Kidney (tissue), 14 donors: Measurements from ENCODE around the gene PDE6D. TPM values are rescaled to one million over a fixed set of nuclear protein-coding genes. Genes with fewer than 3 reads are reported as not detected.

Source experiments
- DNase-seq, 5 donors: peaks; one replicate each; pipeline ENCODE4 v3.0.0-alpha.2; 2013 to 2020
- FAIRE-seq: peaks from 2 replicates; lab custom pipeline; 2012; peaks lifted over from hg19 to GRCh38; lab: Jason Lieb, UNC
- H3K27ac ChIP-seq, 2 donors: one replicate each; pipeline ENCODE4 v1.7.0; 2013; ENCODE audit warnings: low read depth in 2 of 2, low read length in 2 of 2, inconsistent platforms in 1 of 2
- H3K27me3 ChIP-seq: one replicate; pipeline ENCODE4 v1.7.1; 2013; ENCODE audit warnings: low read length, inconsistent platforms; ENCODE audit not compliant: control insufficient read depth, insufficient read depth
- H3K36me3 ChIP-seq, 3 donors: one replicate each; pipeline versions ENCODE4 v1.7.0 to v1.7.1; 2013; ENCODE audit warnings: low read length in 3 of 3, control low read depth in 1 of 3, inconsistent platforms in 1 of 3; ENCODE audit not compliant: insufficient read depth in 3 of 3, control insufficient read depth in 2 of 3
- H3K4me1 ChIP-seq, 3 donors: one replicate each; pipeline versions ENCODE4 v1.7.0 to v1.7.1; 2013; ENCODE audit warnings: low read length in 3 of 3, inconsistent platforms in 1 of 3, low read depth in 1 of 3; ENCODE audit not compliant: control insufficient read depth in 2 of 3, insufficient read depth in 2 of 3
- H3K4me3 ChIP-seq, 3 donors: one replicate each; pipeline versions ENCODE4 v1.7.0 to v1.8.1; 2013; ENCODE audit warnings: low read length in 3 of 3, control low read depth in 1 of 3, inconsistent platforms in 1 of 3
- H3K9ac ChIP-seq, 3 donors: one replicate each; pipeline versions ENCODE4 v1.7.0 to v1.7.1; 2013; ENCODE audit warnings: low read length in 3 of 3, control low read depth in 1 of 3, inconsistent platforms in 1 of 3
- H3K9me3 ChIP-seq, 3 donors: one replicate each; pipeline versions ENCODE4 v1.7.0 to v1.7.1; 2013; ENCODE audit warnings: low read length in 3 of 3, control low read depth in 1 of 3, inconsistent platforms in 1 of 3; ENCODE audit not compliant: control insufficient read depth in 2 of 3, insufficient read depth in 1 of 3
- intact Hi-C: fragments of 100-400 bp; cut with DNase I; formaldehyde crosslinking; loops from one replicate; pipeline ENCODE4 v1.11.1; 2022
- polyA plus RNA-seq: library from polyadenylated mRNA; stranded (reverse); fragments of 350-450 nt; fragmentation: Illumina TruSeq; extraction: RNeasy Lipid Tissue Mini Kit (QIAGEN cat#74804); gene quantifications from one replicate; pipeline ENCODE4 v1.2.3, GENCODE V29; 2014; ENCODE audit warnings: low read depth, low replicate concordance; ENCODE audit not compliant: insufficient read depth
- total RNA-seq: library from RNA; stranded (reverse); fragmentation: NEBNext Ultra II Directional; extraction: Animal tissue kit (Norgen Biotek cat#: 25700); gene quantifications from one replicate; pipeline ENCODE4 v1.2.1, GENCODE V29; 2021
- TF ChIP-seq, protein P1 (sequence below): IDR thresholded peaks from 3 replicates; pipeline ENCODE4 v1.5.1; 2012; ENCODE audit warnings: mild to moderate bottlenecking, moderate library complexity, borderline replicate concordance; ENCODE audit not compliant: insufficient read depth; ENCODE audit errors: extremely low read depth
- donor health status: control.
- donor health status: control.
- donor health status: control.
- donor health status: control.
- donor health status: control.
- donor health status: DM: yes; HTN: yes; CAD: no.
- donor health status: Normal renal cell carcinoma (clear cell type).

Gene PDE6D
- total and polyA plus RNA-seq, 2 donors from 2014 or later = 21.7 to 28.2 TPM

DNA sequence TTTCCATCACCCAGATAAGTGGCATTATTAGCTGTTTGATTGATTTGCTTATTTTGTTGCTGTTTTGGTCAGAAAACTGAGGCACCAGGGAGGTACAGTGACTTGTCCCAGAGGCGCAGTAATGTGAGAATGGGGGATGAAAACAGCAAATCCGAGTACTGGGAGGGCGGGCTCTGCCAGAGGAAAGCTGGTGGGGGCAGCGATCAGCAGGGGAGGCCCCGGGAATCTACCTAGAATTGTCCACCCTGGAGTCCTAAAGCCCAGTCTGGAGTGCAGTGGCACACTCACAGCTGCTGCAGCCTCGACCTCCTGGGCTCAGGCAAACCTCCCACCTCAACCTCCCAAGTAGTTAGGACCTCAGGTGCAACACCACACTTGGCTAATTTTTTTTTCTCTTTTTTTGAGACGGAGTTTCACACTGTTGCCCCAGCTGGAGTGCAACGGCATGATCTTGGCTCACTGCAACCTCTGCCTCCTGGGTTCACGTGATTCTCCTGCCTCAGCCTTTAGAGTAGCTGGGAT, 89.8 kb downstream of the PDE6D start:
- no peaks in the 10 kb centered on the region for H3K9me3 ChIP-seq
- no peak for FAIRE-seq

DNA sequence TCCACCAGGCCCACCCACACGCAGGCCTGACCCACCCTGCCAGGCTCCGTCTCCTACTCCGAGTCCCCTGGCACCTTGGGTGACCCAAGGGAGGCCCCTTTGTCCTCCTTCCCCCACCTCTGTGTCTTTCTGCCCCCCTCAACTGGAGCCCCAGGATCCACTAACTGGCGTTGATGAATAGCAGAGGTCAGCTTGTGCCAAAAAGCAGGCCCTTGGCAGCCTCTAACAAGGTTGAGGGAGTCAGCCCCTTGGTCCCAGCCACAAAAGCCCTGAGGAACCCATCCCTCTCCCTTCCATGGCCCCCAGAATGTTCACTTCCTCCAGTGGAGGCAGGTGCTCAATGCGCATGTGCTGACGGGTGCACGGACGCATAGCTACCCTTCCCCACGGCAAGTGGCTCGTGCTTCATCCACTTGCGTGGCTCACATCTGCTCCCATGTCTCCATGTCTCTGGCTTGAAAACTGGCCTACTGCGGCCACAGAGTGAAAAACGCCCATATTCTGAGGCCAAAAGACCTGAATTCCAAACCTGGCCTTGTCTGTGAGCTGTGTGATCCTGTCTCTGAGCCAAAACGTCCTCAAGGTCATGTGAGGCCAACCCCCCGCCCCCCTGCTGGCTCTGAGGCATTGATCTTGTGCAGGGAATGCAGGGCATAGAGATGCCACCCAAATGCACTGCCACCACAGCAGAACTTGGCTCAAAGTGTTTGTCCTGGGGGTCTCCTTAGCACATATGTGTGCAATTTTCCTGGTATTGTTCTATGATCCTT, 91.8 kb downstream of the PDE6D start:
- no peak overlapping the region for H3K9ac ChIP-seq
- H3K9me3 ChIP-seq = no peaks in the 10 kb centered on the region
- H3K4me3 ChIP-seq = no peak overlapping the region
- DNase-seq (no peak), FAIRE-seq (no peak)
- no peak overlapping the region for H3K27ac ChIP-seq
- H3K4me1 ChIP-seq = peaks cover 0 to 2% (median 0%) of the 10 kb centered on the region in 3 donors
- intact Hi-C loops = no loop called here
- TF ChIP-seq, protein P1, sequence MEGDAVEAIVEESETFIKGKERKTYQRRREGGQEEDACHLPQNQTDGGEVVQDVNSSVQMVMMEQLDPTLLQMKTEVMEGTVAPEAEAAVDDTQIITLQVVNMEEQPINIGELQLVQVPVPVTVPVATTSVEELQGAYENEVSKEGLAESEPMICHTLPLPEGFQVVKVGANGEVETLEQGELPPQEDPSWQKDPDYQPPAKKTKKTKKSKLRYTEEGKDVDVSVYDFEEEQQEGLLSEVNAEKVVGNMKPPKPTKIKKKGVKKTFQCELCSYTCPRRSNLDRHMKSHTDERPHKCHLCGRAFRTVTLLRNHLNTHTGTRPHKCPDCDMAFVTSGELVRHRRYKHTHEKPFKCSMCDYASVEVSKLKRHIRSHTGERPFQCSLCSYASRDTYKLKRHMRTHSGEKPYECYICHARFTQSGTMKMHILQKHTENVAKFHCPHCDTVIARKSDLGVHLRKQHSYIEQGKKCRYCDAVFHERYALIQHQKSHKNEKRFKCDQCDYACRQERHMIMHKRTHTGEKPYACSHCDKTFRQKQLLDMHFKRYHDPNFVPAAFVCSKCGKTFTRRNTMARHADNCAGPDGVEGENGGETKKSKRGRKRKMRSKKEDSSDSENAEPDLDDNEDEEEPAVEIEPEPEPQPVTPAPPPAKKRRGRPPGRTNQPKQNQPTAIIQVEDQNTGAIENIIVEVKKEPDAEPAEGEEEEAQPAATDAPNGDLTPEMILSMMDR = no peak
- no peaks in the 10 kb centered on the region for H3K36me3 ChIP-seq
- no peaks in the 10 kb centered on the region for H3K27me3 ChIP-seq

More for the DNA sequence above, 89.8 kb downstream of the PDE6D start:
- Histone ChIP-seq H3K27ac (no peak overlapping the region), H3K27me3 (no peaks in the 10 kb centered on the region), H3K36me3 (no peaks in the 10 kb centered on the region), H3K4me1 (peaks cover 0 to 2% (median 0%) of the 10 kb centered on the region in 3 donors), H3K4me3 (no peak overlapping the region), H3K9ac (no peak overlapping the region)
- intact Hi-C loops = no loop called here
- DNase-seq = no peak
- TF ChIP-seq, protein P1 = no peak

DNA sequence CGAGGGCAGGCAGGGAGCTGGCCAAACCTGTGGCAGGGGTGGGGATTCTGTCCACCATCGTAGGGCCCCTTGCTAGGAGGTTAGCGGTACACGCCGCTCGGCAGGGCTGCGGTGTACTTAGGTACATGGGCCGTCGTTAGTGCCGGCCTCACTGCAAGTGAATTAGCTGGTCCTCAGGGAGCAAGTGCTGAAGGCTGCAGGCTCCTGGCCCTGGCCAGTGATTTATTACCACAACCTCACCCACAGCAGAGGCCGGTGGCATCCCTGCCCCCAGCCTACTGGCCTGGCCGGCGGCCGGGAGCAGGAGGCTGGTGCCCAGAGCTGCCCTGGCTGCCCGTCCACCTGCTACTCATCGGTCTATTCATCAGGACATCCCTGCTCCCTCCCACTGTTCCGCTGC, 92.4 kb downstream of the PDE6D start:
- Histone ChIP-seq H3K4me1 (peaks cover 0 to 2% (median 0%) of the 10 kb centered on the region in 3 donors), H3K36me3 (no peaks in the 10 kb centered on the region), H3K27me3 (no peaks in the 10 kb centered on the region), H3K9ac (no peak overlapping the region), H3K9me3 (no peaks in the 10 kb centered on the region), H3K4me3 (no peak overlapping the region), H3K27ac (no peak overlapping the region)
- TF ChIP-seq, protein P1 = no peak
- FAIRE-seq (no peak), DNase-seq (peak in 1 of 5 donors; percentile 63)
- intact Hi-C loops = no loop called here
